GM18507 (cell line): ENCODE results near the gene TRAPPC4.
A peak's percentile ranks its signal among the peaks of the same experiment; 100 is the strongest.
"Not testable (repeated sequence)": the region's sequence is repeated elsewhere in the genome, so short reads cannot be mapped to it uniquely, and the experiment has no call there.

ENCODE experiments used
- DNase-seq: peaks from one replicate; pipeline ENCODE4 v3.0.0; 2011; ENCODE audit warnings: low read depth; ENCODE audit not compliant: insufficient read length; ENCODE audit errors: extremely low spot score
- FAIRE-seq: peaks from 2 replicates; lab custom pipeline; 2011; peaks lifted over from hg19 to GRCh38; lab: Jason Lieb, UNC

The TRAPPC4 gene

DNA sequence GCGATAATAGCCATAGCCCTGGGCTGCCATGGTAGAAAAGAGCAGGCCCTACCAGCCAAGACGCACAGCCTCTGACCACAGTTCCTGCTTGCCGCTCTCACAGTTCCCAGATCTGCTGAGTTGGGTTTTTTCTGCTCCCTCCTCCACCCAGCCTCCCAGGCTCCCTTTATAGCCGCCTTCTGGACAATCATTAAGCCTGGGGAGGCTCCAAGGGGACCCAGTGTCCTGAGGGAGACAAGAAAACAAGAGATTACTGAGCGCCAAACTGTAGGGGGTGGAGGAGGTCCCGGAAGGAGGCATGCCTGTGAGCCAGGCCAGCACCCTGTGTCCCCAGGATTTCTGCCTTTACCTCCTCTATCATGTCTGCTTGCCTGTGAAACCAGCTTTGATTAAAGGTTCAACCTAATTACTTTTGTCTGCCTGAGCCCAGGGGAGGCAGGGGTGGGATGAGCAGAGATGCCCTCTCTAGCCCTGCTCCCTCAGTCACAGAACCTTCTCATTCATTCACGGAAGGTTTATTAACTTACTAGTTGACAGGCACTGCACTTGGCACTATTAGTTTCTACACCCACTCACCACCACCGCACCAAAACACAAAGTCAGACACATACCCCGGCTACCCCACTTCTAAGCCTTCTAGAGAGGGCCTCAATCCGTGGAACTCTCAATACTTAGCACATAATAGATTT lies 10.9 kb downstream of the TRAPPC4 start:
- no peak for DNase-seq
- FAIRE-seq = peak; percentile 52

DNA sequence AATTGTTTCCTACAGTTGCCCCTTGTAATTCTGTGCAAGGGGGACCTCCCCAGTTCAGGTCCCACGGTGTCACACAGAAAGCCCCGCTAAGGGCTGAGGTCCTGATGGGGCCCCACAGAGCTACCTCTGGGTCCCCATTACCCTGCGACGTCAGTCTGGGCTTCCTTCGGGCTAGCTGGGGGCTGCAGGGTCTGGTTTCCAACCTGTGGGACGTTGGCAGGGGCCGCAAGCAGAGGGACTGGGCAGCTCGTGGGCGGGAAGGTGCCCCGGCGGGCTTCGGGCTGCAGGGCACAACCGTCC lies 11.4 kb downstream of the TRAPPC4 start:
- DNase-seq = no peak

DNA sequence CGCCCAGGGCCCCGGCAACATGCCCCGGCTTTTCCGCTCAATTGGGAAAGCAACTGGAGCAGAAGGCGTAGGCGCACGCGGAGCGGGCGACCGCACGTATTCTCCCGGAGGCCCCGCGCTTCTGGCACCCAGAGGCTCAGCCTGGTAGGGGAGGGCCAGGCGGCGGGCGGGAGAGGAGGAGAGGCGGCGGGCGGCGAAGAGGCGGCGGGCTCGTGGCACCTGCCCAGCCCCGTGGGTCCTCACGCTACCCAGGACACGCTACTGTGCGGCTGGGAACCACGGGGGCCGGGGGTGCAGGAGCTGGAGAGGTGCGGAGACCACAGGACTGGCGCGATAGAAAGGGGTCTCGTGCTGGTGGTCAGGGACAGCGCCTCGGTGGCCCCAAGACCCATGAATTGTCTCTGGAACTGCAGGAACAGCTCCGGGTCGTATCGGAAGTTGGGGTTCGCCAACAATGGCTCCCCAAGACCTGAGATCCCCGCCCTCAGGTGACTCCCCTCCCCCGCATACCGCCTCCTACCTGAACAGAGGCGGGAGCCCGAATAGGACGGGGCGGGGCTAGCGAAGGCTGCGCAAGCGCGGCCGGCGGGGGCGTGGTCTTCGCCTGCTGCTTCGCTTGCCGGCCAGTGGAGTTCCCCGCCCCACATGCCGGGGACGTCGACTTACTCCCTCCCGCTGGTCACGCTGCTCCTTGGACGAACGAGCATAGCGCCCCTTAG lies 11.9 kb downstream of the TRAPPC4 start, which contains the start of gene SLC37A4:
SLC37A4 (minus strand) TSS at position 549 of the 719 bp plus-strand sequence.
- peak; percentile 97 for FAIRE-seq

More for the DNA sequence above, 11.4 kb downstream of the TRAPPC4 start:
- no peak for FAIRE-seq

DNA sequence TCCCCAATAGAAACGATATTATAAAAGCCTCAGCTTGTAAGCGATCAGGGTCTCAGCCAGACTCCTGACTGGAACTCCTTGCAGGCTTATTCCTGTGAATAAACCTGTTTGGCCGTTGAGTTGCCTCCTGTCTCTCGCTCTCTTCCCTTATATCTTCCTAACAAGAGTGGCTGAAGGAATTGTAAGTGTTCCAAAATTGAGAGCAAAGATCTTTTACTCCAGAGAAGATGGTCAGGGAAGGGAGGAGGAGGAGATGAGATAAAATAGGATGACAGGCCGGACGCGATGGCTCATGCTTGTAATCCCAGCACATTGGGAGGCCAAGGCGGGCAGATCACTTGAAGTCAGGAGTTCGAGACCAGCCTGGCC lies 13.3 kb downstream of the TRAPPC4 start:
- no peak for FAIRE-seq
- DNase-seq = no peak

More for the DNA sequence above, 11.9 kb downstream of the TRAPPC4 start, which contains the start of gene SLC37A4:
- peak; percentile 98 for DNase-seq

DNA sequence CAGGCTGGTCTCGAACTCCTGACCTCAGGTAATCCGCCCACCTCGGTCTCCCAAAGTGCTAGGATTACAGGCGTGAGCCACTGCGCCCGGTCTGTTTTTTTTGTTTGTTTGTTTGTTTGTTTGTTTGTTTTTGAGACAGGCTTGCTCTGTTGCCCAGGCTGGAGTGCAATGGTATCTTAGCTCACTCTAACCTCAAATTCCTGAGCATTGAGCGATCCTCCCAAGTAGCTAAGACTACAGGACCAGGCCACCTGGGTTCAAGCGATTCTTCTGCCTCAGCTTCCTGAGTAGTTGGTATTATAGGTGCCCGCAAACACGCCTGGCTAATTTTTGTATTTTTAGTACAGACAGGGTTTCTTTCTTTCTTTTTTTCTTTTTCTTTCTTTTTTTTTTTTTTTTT lies 14.9 kb downstream of the TRAPPC4 start:
- not testable (repeated sequence) for DNase-seq, FAIRE-seq

DNA sequence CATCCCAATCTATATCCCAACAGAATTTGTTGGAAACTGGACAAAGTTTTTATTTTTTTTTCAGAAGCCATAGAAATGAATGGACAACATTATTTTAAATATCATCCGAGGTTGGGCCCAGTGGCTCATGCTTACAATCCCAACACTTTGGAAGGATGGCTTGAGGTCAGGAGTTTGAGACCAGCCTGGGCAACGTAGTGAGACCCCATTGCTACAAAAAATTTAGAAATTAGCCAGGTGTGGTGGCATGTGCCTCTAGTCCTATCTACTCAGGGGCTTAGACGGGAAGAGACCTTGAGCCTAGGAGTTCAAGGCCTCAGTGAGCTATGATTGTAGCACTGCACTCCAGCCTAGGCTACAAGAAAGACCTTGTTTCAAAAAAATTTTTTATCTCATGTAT lies 16.2 kb downstream of the TRAPPC4 start:
- DNase-seq = no peak
- FAIRE-seq = no peak

DNA sequence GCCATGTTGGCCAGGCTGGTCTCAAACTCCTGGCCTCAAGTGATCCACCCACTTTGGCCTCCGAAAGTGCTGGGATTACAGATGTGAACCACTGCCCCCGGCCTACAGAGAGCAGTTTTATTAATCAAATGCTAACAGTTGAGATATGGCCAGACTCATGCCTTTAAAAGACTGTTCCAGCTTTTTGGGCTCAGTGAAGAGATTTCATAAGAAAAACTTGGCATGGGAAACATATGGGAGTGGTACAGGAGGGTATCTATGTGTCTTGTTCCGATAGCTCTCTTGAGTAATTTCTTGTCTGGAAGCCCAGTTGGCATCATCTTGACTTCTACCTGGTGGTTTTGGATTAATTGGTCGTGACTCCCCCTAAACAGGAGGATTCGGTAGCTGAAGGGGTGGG lies 20.3 kb downstream of the TRAPPC4 start:
- FAIRE-seq = no peak
- DNase-seq = no peak

DNA sequence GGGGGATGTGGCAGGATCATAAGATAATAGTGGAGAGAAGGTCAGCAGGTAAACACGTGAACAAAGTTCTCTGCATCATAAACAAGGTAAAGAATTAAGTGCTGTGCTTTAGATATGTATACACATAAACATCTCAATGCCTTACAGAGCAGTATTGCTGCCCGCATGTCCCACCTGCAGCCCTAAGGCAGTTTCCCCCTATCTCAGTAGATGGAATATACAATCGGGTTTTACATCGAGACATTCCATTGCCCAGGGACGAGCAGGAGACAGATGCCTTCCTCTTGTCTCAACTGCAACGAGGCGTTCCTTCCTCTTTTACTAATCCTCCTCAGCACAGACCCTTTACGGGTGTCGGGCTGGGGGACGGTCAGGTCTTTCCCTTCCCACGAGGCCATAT lies 20.9 kb downstream of the TRAPPC4 start:
- FAIRE-seq, DNase-seq: not testable (repeated sequence)

DNA sequence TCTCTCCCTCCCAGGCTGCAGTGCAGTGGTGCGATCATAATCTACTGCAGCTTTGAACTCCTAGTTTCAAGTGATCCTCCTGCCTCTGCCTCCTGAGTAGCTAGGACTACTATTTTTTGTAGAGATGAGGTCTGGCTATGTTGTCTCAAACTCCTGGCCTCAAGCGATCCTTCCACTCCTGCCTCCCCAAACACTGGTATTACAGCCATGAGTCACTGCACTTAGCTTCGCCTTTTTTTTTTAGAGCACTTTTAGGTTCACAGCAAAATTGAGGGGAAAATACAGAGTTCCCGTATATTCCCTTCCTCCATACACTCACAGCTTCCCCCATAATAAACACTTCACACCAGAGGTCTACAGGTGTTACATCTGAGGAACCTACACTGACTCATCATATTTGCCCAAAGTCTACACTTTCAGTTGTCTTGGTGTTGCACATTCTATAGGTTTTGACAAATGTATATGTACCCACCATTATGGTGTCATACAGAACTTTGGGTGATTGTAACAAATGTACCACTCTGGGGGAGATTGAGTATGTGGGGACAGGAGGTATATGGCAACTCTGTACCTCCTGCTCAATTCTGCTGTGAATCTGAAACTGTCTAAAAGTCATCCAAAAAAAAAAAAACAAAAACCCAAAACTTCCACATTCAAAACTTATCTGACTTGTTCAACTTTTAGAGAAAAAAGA lies 23.4 kb downstream of the TRAPPC4 start:
- no peak for DNase-seq
- FAIRE-seq = peak; percentile 26

DNA sequence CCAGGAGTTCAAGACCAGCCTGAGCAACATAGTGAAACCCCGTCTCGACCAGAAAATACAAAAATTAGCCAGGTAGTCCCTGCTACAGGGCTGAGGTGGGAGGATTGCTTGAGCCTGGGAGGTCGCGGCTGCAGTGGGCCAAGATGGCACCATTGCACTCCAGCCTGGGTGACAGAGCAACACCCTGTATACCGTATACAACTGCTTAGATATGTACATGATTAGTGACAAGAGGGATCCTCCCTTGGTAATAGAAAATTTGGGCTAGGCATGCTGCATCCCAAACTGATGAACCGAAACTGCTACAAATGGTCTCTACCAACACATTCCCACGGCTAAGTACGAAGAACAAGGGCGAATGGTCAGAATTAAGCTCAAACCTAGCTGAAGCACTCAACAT lies 24.4 kb downstream of the TRAPPC4 start:
- DNase-seq (no peak), FAIRE-seq (no peak)

DNA sequence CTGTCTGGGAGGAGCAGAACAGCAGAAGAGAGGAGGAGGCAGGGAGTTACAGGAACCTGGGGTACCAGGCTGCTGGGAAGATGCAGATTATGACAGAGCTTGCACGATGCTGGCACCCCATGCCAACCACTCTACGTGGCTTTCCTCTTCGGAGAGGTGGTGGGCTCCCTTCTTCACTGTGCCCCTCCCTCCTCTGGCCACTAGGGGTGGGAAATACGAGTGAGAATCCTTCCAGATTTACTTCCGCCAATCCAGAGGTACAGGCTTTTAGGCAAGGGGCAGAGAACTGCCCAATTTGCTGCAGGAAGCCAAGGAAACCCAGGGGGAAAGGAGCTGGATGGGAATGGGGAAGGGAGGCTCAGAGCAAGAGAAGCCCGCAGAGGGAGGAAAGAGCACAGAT lies 26.1 kb downstream of the TRAPPC4 start:
- DNase-seq (no peak), FAIRE-seq (no peak)

DNA sequence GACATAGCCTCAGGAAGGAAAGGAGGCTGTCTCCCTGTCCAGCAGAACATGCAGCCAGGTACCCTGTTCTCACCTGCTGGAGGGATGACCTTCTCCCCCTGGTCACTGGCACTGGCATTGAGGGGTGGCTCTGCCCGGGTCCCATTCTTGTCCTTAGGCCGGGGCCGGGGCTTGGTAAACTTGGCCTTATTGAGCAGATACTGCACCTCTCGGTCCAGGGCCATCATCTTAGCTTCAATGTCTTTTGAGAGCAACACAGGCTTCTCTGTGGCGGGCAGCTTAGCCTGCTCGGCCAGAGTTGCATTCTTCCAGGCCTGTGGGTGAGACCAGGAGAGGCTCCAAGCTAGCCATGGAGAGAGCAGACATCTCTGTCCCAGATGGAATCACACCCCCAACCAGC lies 27.9 kb downstream of the TRAPPC4 start:
- FAIRE-seq = no peak

DNA sequence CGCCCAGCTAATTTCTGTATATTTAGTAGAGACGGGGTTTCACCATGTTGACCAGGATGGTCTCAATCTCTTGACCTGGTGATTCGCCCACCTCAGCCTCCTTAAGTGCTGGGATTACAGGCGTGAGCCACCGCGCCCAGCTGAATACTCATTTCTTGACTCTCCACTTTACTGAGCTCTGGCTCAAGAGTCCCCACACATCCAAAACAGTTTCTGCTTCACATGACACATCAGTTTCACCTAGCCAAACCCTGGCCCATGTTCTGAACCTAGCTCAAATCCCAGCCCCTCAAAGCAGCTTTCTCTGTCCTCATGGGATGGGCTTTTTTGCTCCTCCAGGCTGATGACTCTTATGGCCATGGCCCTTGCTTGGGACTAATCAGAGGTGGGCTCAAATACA lies 28.6 kb downstream of the TRAPPC4 start:
- no peak for FAIRE-seq

More for the DNA sequence above, 27.9 kb downstream of the TRAPPC4 start:
- no peak for DNase-seq

DNA sequence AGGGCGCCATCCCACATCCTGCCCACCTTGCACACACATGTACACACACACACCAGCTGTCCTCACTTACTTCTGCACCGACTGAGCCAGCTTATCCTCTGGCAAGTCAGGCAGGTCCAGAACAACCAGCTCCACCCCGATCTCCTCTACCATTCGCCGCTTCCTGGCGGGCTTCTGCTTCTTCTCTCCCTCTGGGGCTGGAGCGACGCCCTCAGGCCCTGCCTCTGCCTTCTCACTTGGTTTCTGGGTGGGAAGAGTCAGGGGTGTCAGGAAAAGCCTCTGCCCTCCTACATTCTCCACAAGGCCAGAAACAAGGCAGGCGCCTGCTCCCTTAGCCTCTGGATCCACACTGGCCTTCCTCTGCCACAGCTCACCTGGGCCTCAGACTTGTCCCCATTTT lies 30.1 kb downstream of the TRAPPC4 start:
- no peak for DNase-seq
- no peak for FAIRE-seq

More for the DNA sequence above, 28.6 kb downstream of the TRAPPC4 start:
- DNase-seq = no peak

DNA sequence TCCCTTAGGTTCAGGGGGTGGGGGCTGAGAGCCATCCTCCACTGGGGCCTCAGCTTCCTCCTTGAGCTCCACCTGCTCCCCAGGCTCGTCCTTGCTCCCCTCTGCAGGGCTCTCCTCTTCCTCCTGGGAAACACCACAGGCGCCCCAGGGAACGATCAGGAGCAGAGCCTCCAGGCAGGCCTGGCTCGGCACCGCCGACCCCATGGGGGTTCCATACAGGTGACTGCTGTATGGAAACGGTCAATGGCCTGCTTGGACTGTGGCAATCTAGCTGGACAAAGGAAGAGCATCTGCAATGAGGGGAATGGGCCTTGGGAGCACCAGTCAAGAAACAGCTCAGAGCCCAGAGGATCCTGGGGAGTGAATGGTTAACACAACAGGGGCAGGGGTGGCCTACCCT lies 30.5 kb downstream of the TRAPPC4 start:
- FAIRE-seq (no peak), DNase-seq (no peak)

DNA sequence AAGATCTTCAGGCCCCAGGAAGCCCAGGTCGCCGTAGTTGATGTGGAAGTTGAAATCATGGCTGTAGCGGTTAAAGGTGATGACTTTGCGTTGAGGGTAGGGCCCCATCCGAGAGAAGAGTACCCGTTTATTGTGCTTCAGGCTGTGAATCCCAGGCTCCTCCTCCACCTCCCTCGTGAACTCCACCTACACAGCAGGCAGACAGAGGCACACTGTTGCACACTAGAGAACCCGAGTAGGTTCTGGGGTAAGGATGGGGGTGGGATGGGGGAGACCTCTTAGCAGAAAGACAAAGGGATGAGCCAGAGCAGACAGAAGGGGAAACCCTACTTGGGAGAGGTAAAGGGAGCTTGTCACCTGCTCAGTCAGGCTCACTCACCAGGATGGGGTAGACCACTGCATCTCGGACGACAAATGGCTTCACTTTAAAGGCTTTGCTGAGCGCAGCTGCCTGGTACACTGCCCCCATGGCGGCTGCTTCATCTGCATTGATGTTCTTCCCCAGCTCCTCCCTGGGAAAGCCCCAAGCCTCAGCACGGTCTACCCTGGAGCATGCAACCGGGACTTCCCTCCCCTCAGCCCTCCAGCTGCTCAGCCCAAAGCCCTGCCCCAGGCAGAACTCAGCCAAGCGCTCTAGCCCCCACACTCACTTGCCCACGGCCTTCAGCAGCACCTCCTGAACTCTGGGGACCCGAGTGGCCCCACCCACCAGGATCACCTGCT lies 33.0 kb downstream of the TRAPPC4 start:
- DNase-seq = no peak
- peak; percentile 85 for FAIRE-seq

DNA sequence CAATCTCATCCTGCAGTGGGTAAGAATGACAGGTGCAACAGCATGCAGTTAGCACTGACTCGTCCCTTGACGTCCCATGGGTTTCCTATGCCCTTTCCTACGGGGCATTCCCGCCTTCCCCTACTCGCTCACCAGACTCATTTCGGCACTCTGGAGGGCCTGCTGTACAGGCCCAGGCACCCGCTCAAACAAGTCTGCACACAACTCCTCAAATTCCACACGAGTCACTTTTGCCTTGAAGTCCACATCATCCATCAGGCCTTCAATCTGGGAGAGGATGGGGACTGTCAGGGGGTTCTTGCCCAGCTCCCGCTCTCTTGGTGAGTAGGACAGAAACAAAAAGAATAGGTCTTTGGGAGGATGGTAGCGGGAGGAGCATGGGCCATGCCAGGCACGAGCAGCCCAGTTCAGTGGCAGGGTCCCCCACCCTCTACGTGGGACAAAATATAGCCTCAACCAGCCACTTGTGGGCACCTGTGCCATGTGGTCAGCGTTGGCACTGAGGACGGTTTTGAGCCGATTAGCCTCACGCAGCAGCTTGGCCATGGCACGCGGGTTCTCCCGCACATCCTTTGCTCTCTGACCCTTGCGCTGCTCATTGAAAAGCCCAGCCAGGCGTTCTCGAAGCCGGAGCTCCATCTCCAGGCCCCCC lies 33.7 kb downstream of the TRAPPC4 start:
- FAIRE-seq = peak; percentile 54

DNA sequence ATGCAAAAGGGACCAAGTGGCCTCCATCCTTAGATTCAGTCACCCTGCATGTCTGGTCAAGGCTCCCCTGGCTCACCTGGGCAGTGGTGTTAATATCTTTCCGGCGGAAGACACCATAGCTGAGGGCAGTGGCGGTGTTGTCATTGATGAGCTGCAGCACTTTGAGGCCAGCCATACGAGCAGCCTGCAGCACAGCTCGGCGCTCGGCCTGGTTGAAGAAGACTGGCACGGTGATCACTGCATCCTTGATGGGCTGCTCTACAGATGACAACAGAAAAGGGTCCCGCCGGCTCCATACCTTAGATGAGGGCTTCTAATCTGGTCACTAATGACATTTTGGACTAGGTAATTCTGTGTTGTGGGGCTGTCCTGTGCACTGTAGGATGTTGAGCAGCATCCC lies 35.9 kb downstream of the TRAPPC4 start:
- DNase-seq (no peak), FAIRE-seq (no peak)

More for the DNA sequence above, 33.7 kb downstream of the TRAPPC4 start:
- DNase-seq = no peak

DNA sequence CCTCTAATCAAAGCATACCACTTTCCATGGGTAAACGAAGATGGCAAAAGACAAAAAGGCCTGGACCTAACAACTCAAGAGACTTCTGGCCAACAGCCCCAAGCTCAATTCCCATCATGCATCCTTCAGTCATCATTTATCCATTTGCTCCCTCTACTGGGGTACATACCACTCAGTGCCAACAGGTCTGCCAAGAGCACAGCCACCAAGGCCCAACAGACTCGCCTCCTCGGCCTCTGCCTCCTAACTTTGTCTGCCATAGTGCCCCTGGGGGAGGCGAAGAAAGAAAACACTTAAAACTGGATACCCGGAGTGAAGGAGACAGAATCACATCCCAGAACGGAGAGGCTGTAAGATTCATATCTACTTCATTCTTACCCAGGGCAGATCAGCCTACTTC lies 37.3 kb downstream of the TRAPPC4 start:
- FAIRE-seq = no peak
- DNase-seq = no peak
